ENCODE measurements around the gene SNED1. TPM values are rescaled to one million over a fixed set of nuclear protein-coding genes. Genes with fewer than 3 reads are reported as not detected.

SNED1 gene
- total RNA-seq, 1 donor from 2014 or later = 6.1 TPM

DNA sequence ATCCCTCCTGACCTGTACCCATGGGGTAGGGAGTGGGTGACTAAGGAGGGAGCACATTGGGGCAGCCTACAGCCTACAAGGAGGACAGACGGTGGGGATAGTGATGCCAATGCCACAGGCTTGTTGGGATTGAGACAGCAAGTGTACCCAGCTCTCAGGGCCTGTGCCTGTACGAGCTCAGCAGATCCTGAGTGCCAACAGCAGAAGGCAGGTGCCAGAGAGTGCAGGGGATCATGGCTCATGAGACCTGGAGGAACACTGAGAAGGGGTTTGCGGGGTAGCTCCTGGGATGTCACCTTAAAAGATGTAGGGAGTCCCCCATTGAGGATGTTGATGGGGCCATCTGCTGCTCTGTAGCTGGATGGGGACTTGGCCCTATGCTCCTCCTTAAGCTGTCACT is 10.3 kb upstream of the SNED1 start:
- TF ChIP-seq, protein P1, sequence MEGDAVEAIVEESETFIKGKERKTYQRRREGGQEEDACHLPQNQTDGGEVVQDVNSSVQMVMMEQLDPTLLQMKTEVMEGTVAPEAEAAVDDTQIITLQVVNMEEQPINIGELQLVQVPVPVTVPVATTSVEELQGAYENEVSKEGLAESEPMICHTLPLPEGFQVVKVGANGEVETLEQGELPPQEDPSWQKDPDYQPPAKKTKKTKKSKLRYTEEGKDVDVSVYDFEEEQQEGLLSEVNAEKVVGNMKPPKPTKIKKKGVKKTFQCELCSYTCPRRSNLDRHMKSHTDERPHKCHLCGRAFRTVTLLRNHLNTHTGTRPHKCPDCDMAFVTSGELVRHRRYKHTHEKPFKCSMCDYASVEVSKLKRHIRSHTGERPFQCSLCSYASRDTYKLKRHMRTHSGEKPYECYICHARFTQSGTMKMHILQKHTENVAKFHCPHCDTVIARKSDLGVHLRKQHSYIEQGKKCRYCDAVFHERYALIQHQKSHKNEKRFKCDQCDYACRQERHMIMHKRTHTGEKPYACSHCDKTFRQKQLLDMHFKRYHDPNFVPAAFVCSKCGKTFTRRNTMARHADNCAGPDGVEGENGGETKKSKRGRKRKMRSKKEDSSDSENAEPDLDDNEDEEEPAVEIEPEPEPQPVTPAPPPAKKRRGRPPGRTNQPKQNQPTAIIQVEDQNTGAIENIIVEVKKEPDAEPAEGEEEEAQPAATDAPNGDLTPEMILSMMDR (IDR thresholded peaks at IDR 0.05; ENCODE audit: borderline replicate concordance) = no peak
- Histone ChIP-seq H3K36me3 (no peaks in the 10 kb centered on the region), H3K27ac (replicated peaks) (no peak overlapping the region), H3K4me3 (no peak overlapping the region), H3K9me3 (replicated peaks) (peaks cover 7% of the 10 kb centered on the region), H3K27me3 (ENCODE audit: low read depth) (peaks cover 16% of the 10 kb centered on the region), H3K4me1 (peaks cover 49% of the 10 kb centered on the region)
- intact Hi-C loops (cut with micrococcal nuclease) = no loop called here
- no peak for DNase-seq

DNA sequence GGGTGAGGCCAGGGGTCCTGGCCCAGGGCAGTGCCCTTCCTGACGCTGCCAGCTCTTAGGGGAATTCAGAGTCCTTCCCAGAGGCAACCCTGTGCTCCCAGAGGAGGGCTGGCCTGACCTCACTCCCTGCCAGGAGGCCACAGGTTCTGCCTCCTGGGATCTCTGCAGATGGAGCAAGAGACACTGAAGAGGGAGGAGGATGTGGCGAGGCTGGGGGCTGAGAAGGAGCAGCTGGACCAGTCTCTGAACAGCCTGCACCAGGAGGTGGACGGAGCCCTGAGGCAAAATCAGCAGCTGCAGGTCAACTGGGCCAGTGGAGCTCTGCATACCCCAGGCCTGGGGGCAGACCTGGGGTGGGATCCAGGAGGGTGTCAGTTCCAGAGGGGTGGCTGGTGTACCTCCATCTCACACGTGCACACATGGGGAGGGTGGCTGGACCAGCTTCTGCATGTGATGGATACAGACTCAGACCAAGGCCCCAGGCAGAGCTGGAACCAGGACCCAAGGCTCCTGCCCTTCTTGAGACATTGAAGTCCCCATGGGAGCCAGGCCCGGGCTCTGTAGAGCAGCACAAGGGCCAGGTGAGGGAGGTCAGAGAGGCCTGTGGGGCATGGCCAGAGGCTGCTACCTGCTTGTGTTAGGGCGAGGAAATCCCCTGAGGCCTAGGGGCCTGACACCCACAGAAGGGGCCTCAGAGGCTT is 9.7 kb upstream of the SNED1 start:
- no peak for DNase-seq
- no peaks in the 10 kb centered on the region for H3K36me3 ChIP-seq
- peaks cover 11% of the 10 kb centered on the region for H3K27me3 ChIP-seq (ENCODE audit: low read depth)
- no peak overlapping the region for H3K4me3 ChIP-seq
- intact Hi-C loops (cut with micrococcal nuclease) = no loop called here
- peaks cover 44% of the 10 kb centered on the region for H3K4me1 ChIP-seq
- peaks cover 7% of the 10 kb centered on the region for H3K9me3 ChIP-seq (replicated peaks)
- no peak overlapping the region for H3K27ac ChIP-seq (replicated peaks)
- TF ChIP-seq, protein P1 (IDR thresholded peaks at IDR 0.05; ENCODE audit: borderline replicate concordance) = no peak

DNA sequence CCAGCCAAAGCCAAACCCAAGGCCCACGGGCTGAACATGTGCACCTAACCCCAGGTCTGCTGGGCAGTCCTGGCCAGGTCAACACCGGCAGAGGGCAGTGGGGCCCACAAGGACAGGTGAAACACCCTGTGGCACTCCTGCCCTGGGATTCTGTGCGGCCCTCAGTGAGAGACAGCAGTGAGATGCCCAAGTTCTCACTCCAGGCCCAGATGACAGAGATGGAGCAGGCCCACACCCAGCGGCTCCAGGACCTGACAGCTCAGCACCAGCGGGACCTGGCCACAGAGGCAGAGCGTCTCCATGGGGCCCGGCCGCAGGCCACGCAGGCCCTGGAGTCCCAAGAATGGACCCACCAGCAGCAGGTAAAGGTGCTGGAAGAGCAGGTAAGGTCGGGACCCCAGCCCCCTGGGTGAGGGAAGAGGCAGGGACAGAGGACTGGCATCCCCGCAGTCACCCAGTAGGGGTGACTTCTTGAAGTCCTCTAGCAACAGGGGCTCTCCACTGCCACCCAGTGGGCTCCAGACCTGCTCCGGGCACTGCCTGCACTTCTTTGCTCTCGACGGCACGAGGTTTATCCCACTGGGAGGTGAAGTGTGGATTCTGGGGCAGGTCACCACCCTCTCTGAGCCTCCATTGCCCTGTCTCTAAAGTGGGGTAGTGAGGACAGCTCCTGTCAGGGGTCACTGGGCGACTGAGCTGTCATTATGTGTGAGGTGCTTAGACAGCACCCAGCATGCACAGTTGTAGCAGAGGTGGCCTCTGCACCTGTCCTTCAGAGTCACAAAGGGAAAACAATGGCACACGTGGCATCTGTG is 8.8 kb upstream of the SNED1 start:
- Histone ChIP-seq H3K27me3 (ENCODE audit: low read depth) (peaks cover 5% of the 10 kb centered on the region), H3K4me1 (peaks cover 43% of the 10 kb centered on the region), H3K27ac (replicated peaks) (no peak overlapping the region), H3K36me3 (no peaks in the 10 kb centered on the region), H3K4me3 (no peak overlapping the region), H3K9me3 (replicated peaks) (peaks cover 7% of the 10 kb centered on the region)
- TF ChIP-seq, protein P1 (IDR thresholded peaks at IDR 0.05; ENCODE audit: borderline replicate concordance) = peak; percentile 66
- no peak for DNase-seq
- intact Hi-C loops (cut with micrococcal nuclease) = no loop called here

DNA sequence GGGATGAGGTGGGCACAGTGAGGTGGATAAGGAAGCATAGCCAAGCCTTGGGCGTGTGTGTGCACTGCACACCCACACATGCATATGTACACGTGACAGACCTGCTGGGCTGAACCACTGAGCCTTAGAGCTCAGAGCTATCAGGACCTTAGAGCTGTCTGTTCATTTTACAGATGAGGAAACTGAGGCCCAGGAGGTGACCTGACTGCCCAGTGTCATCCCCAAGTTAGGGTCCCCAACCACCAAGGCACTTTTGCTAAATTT is 8.2 kb upstream of the SNED1 start:
- no peaks in the 10 kb centered on the region for H3K36me3 ChIP-seq
- no peak overlapping the region for H3K27ac ChIP-seq (replicated peaks)
- no peak for DNase-seq
- intact Hi-C loops (cut with micrococcal nuclease) = no loop called here
- TF ChIP-seq, protein P1 (IDR thresholded peaks at IDR 0.05; ENCODE audit: borderline replicate concordance) = no peak
- H3K4me1 ChIP-seq = peaks cover 46% of the 10 kb centered on the region
- H3K9me3 ChIP-seq (replicated peaks) = peaks cover 7% of the 10 kb centered on the region
- no peak overlapping the region for H3K4me3 ChIP-seq
- peaks cover 5% of the 10 kb centered on the region for H3K27me3 ChIP-seq (ENCODE audit: low read depth)

DNA sequence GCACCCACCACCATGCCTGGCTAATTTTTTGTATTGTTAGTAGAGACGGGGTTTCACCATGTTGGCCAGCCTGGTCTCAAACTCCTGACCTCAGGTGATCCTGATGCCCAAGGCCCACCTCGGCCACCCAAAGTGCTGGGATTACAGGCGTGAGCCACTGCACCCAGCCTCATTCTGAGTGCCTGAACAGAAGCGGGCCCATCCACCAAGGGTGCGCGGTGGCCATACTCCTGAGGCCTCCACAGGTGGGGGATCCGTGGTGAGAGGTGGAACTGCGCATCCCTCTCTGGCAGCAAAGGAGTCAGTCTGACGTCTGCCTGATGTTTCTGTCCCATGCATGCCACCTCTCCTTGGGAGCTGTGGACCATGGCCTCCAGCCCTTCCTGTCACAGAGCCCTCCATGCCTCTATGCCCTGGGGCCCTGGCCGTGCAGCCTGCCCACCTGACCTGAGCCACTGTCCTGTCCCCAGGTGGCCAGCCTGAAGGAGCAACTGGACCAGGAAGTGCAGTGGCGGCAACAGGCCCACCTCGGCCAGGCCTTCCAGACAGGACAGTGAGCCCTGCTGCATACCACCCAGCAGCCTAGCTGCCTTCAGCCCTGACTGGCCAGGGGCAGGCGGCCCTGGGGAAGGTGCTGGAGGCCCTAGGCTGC is 7.6 kb upstream of the SNED1 start:
- intact Hi-C loops (cut with micrococcal nuclease) = no loop called here

More for the DNA sequence above, 7.6 kb upstream of the SNED1 start:
- Histone ChIP-seq H3K4me1 (peaks cover 53% of the 10 kb centered on the region), H3K4me3 (no peak overlapping the region), H3K36me3 (no peaks in the 10 kb centered on the region), H3K27me3 (ENCODE audit: low read depth) (peaks cover 5% of the 10 kb centered on the region), H3K27ac (replicated peaks) (peak overlapping the region; percentile 83), H3K9me3 (replicated peaks) (peaks cover 7% of the 10 kb centered on the region)
- TF ChIP-seq, protein P1 (IDR thresholded peaks at IDR 0.05; ENCODE audit: borderline replicate concordance) = no peak
- DNase-seq = no peak

Data from left ventricle myocardium inferior (tissue), 1 donor.